IMR-90 (cell line): ENCODE measurements around the gene HLA-DOA. TPM values are rescaled to one million over a fixed set of nuclear protein-coding genes. Genes with fewer than 3 reads are reported as not detected.
A peak's percentile ranks its signal among the peaks of the same experiment; 100 is the strongest.

ENCODE experiments used
- ATAC-seq: fragments of 200-7000 bp; cut with Tn5 transposase; 2 replicates; pipeline ENCODE4 v1.9.1; 2020; ENCODE audit warnings: low read depth, mild to moderate bottlenecking, moderate library complexity
- BruUV-seq: library from RNA; stranded (reverse); fragments of 400-500 nt; replicated peaks from 2 replicates; lab custom pipeline; 2021; lab: Mats Ljungman, UMichigan
- CTCF ChIA-PET: fragments of 300-600 bp; formaldehyde crosslinking; extraction: SDS; loops from one replicate; lab custom pipeline; 2021; ENCODE audit warnings: antibody characterized with exemption; lab: Yijun Ruan, JAX
- POLR2A ChIA-PET: fragments of 300-600 bp; sonication (Branson Sonifier 250); formaldehyde crosslinking; loops from one replicate; lab custom pipeline; 2022; ENCODE audit warnings: antibody characterized with exemption; ENCODE audit not compliant: unreplicated experiment; lab: Charles Lee
- DNase-seq: peaks from one replicate; pipeline ENCODE4 v3.0.0; 2013
- H2AFZ ChIP-seq: replicated peaks from 2 replicates; pipeline ENCODE3; 2013; ENCODE audit warnings: low read length, mild to moderate bottlenecking; ENCODE audit not compliant: poor library complexity
- H2AK5ac ChIP-seq: 2 replicates; pipeline ENCODE4 v1.6.1; 2013; ENCODE audit warnings: low read depth, low read length, inconsistent platforms
- H2AK9ac ChIP-seq: replicated peaks from 2 replicates; pipeline ENCODE3; 2013; ENCODE audit warnings: mild to moderate bottlenecking, low read depth, low read length, moderate library complexity; ENCODE audit not compliant: poor library complexity
- H2BK120ac ChIP-seq: 2 replicates; pipeline ENCODE4 v1.6.1; 2013; ENCODE audit warnings: low read depth, low read length, inconsistent platforms
- H2BK15ac ChIP-seq: 3 replicates; pipeline ENCODE4 v1.6.1; 2013; ENCODE audit warnings: low read depth, low read length, inconsistent platforms
- H2BK20ac ChIP-seq: 2 replicates; pipeline ENCODE4 v1.6.1; 2013; ENCODE audit warnings: low read depth, mild to moderate bottlenecking, inconsistent platforms, low read length, moderate library complexity
- H2BK5ac ChIP-seq: 2 replicates; pipeline ENCODE4 v1.6.1; 2013; ENCODE audit warnings: mild to moderate bottlenecking, low read depth, low read length, inconsistent platforms; ENCODE audit not compliant: poor library complexity, severe bottlenecking
- H3K14ac ChIP-seq: replicated peaks from 2 replicates; pipeline ENCODE4 v1.6.1; 2013; ENCODE audit warnings: low read depth, low read length, inconsistent platforms
- H3K18ac ChIP-seq: 2 replicates; pipeline ENCODE4 v1.6.1; 2013; ENCODE audit warnings: low read depth, low read length, control low read depth
- H3K23ac ChIP-seq: 2 replicates; pipeline ENCODE4 v1.6.1; 2013; ENCODE audit warnings: low read depth, low read length, inconsistent platforms
- H3K27ac ChIP-seq: 2 replicates; pipeline ENCODE4 v1.5.1; 2013; ENCODE audit warnings: mild to moderate bottlenecking, control low read depth, low read length; ENCODE audit not compliant: insufficient read depth
- H3K27me3 ChIP-seq: 2 replicates; pipeline ENCODE4 v1.6.1; 2013; ENCODE audit warnings: low read length; ENCODE audit not compliant: control insufficient read depth, insufficient read depth
- H3K36me3 ChIP-seq: 2 replicates; pipeline ENCODE4 v1.6.1; 2013; ENCODE audit warnings: low read length, mixed read lengths; ENCODE audit not compliant: control insufficient read depth, insufficient read depth
- H3K4ac ChIP-seq: 2 replicates; pipeline ENCODE4 v1.6.1; 2013; ENCODE audit warnings: low read depth, low read length, inconsistent platforms
- H3K4me1 ChIP-seq: 2 replicates; pipeline ENCODE4 v1.6.1; 2013; ENCODE audit warnings: low read length, mixed read lengths; ENCODE audit not compliant: control insufficient read depth, insufficient read depth
- H3K4me2 ChIP-seq: 2 replicates; pipeline ENCODE4 v1.6.1; 2013; ENCODE audit warnings: low read depth, mild to moderate bottlenecking, control low read depth, low read length, moderate library complexity
- H3K4me3 ChIP-seq: 2 replicates; pipeline ENCODE4 v1.5.1; 2013; ENCODE audit warnings: low read depth, mild to moderate bottlenecking, control low read depth, low read length, moderate library complexity; ENCODE audit not compliant: insufficient read depth
- H3K56ac ChIP-seq: 2 replicates; pipeline ENCODE4 v1.6.1; 2013; ENCODE audit warnings: low read length, inconsistent platforms; ENCODE audit not compliant: insufficient read depth; ENCODE audit errors: extremely low read depth
- H3K79me1 ChIP-seq, 2 experiments: 2 replicates each; pipeline ENCODE4 v1.6.1; 2013; ENCODE audit warnings: low read length in 2 of 2, inconsistent platforms in 1 of 2, low read depth in 1 of 2
- H3K9ac ChIP-seq: 2 replicates; pipeline ENCODE4 v1.6.1; 2013; ENCODE audit warnings: low read depth, low read length, control low read depth
- H3K9me1 ChIP-seq: 2 replicates; pipeline ENCODE4 v1.6.1; 2013; ENCODE audit warnings: low read length, inconsistent platforms; ENCODE audit not compliant: insufficient read depth
- H3K9me3 ChIP-seq: 2 replicates; pipeline ENCODE4 v1.6.1; 2013; ENCODE audit warnings: low read length; ENCODE audit not compliant: control insufficient read depth, insufficient read depth
- H4K20me1 ChIP-seq: 2 replicates; pipeline ENCODE4 v1.6.1; 2013; ENCODE audit warnings: low read length, inconsistent platforms; ENCODE audit not compliant: insufficient read depth
- H4K5ac ChIP-seq: 2 replicates; pipeline ENCODE4 v1.6.1; 2013; ENCODE audit warnings: mild to moderate bottlenecking, low read depth, low read length, control low read depth
- H4K8ac ChIP-seq, 2 experiments: 2 replicates each; pipeline ENCODE4 v1.6.1; 2013; ENCODE audit warnings: low read depth in 2 of 2, low read length in 2 of 2, control low read depth in 1 of 2, inconsistent platforms in 1 of 2
- H4K91ac ChIP-seq: 2 replicates; pipeline ENCODE4 v1.6.1; 2013; ENCODE audit warnings: low read depth, low read length, inconsistent platforms; ENCODE audit not compliant: insufficient read depth
- FOS ChIP-seq: fragments of 150-350 bp; IDR thresholded peaks from 2 replicates; pipeline ENCODE4 v1.6.1; 2016; ENCODE audit warnings: low read depth, low read length
- MAZ ChIP-seq: IDR thresholded peaks from 2 replicates; pipeline ENCODE4 v1.6.1; 2012; ENCODE audit warnings: low read depth, mild to moderate bottlenecking, low read length, improper control_type of control experiment, moderate library complexity, borderline replicate concordance
- POLR2A ChIP-seq: IDR thresholded peaks from 2 replicates; pipeline ENCODE4 v1.6.1; 2012; ENCODE audit warnings: mild to moderate bottlenecking, low read depth, low read length
- WGBS, 2 experiments: methylation state at CpG; one replicate each; pipeline versions ENCODE4 v1.1.5 to v1.1.7; 2013; ENCODE audit warnings: missing lambda C conversion rate in 2 of 2; ENCODE audit not compliant: insufficient read length in 1 of 2; ENCODE audit errors: extremely low coverage in 2 of 2; 5-methylcytosine and 5-hydroxymethylcytosine counted together
- dilution Hi-C: fragments of 300-500 bp; cut with HindIII; formaldehyde crosslinking; loops from one replicate; pipeline ENCODE4 v1.14.3; 2018; ENCODE audit warnings: low sequenced_read_pairs; ENCODE audit not compliant: unreplicated experiment
- in situ Hi-C: fragments of 300-500 bp; cut with MboI; formaldehyde crosslinking; loops from 3 replicates; pipeline ENCODE4 v1.14.3; 2019; ENCODE audit warnings: low sequenced_read_pairs, inconsistent platforms, mixed read lengths
- intact Hi-C: fragments of 100-400 bp; cut with micrococcal nuclease; formaldehyde crosslinking; loops from 2 replicates; pipeline ENCODE4 v1.10.0; 2022
- polyA plus RNA-seq, 3 experiments: library from polyadenylated mRNA; depleted of rRNA; stranded (reverse); fragments of >200 nt; gene quantifications; 2 replicates each; pipeline ENCODE4 v1.2.3, GENCODE V29; 2012; ENCODE audit warnings: low replicate concordance in 1 of 3
- total RNA-seq: library from RNA; depleted of rRNA; stranded (reverse); fragments of >200 nt; gene quantifications from 2 replicates; pipeline ENCODE4 v1.2.3, GENCODE V29; 2012

The HLA-DOA gene
- total and polyA plus RNA-seq, 2 of the 4 experiments (the other 2 are of a cell fraction): not detected

- CTCF ChIA-PET: interaction anchor here (2.8 kb wide), 1 partner anchor 37 kb away, joined by 18 read pairs; no protein-coding TSS in a partner anchor
- peak overlapping the region; percentile 99 to 100 for H4K8ac ChIP-seq
- peak overlapping the region; percentile 76 for H3K4me2 ChIP-seq
- H3K18ac ChIP-seq: peak overlapping the region; percentile 99
- H3K14ac ChIP-seq: peak overlapping the region; percentile 100
- in situ Hi-C loops: loop anchor here (5.0 to 25.0 kb wide), 2 partner anchors 78 to 783 kb away; partner anchors contain the start of genes AGER, AGPAT1, GPSM3 and PBX2
- peak overlapping the region; percentile 100 for H3K27ac ChIP-seq
- H3K9ac ChIP-seq: peak overlapping the region; percentile 99
- peaks cover 6 to 49% of the 10 kb centered on the region in 2 experiments; a peak in 3 of 4 replicates for H3K79me1 ChIP-seq
- WGBS, 2 experiments: 0% methylated on average over 3 of the region's 43 CpGs; no CpG with 5 or more reads in 1 of the 2 experiments
- H2BK5ac ChIP-seq: peak overlapping the region; percentile 99
- H2BK20ac ChIP-seq: peak overlapping the region; percentile 60
- peak overlapping the region; percentile 100 for H4K91ac ChIP-seq
- ATAC-seq (peak; percentile 27), DNase-seq (peak; percentile 90)
- peak overlapping the region; percentile 93 for H2BK15ac ChIP-seq
- peak overlapping the region; percentile 100 for H3K4ac ChIP-seq
- H3K9me1 ChIP-seq: no peaks in the 10 kb centered on the region; the same call in 1 of the 2 replicates
- peak overlapping the region; percentile 100 for H3K23ac ChIP-seq
- peaks cover 23% of the 10 kb centered on the region for H3K36me3 ChIP-seq
- no peaks in the 10 kb centered on the region for H3K9me3 ChIP-seq
- dilution Hi-C loops: no loop called here
- peak overlapping the region; percentile 92 for H2BK120ac ChIP-seq
- peak; percentile 64 for TF ChIP-seq POLR2A
- TF ChIP-seq FOS: no peak
- peak; percentile 84 for TF ChIP-seq MAZ
- peaks cover 41% of the 10 kb centered on the region for H4K20me1 ChIP-seq
- POLR2A ChIA-PET: interaction anchor here (0.5 to 2.3 kb wide), 7 partner anchors 18 to 282 kb away, joined by 3 to 8 read pairs (median 5); partner anchors contain the start of genes HLA-DMA and HLA-DMB
- peak overlapping the region; percentile 56 for H2AFZ ChIP-seq
- no TSS peak for BruUV-seq
- H3K4me1 ChIP-seq: peaks cover 4% of the 10 kb centered on the region; the same call in 1 of the 2 replicates
- peak overlapping the region; percentile 100 for H3K56ac ChIP-seq
- H3K4me3 ChIP-seq: peak overlapping the region; percentile 59
- intact Hi-C loops: loop anchor here (2.0 to 5.0 kb wide), 2 partner anchors 278 to 783 kb away; no protein-coding TSS in a partner anchor
- peak overlapping the region; percentile 97 for H4K5ac ChIP-seq
- peak overlapping the region; percentile 100 for H2AK5ac ChIP-seq
- H3K27me3 ChIP-seq: no peaks in the 10 kb centered on the region
- peak overlapping the region; percentile 100 for H2AK9ac ChIP-seq
These were observed 38.8 kb downstream of the HLA-DOA start for GRCh38 chr6:32970413-32971241.
